ENCODE measurements around the gene SLC35E1.

SLC35E1 gene

DNA sequence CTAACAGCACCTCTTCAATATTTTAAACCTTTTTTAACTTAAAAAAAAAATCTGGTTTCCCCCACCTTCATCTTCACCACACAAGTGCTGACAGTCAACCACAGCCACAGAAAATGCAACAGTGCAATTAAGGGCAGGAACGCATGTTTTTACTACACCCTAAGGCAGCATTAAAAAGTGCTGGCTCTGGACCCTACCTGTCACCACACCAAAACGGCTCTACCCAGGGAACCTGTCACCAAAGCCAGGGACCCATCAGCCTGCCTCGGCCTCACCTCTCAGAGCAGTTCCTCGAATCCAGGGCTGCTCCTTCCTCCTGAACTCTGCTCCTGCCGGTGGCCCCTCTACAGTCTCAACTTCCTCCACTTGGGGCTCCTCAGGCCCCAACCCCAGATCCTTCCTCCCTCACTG is 22.5 kb upstream of the SLC35E1 start:
- no peaks in the 10 kb centered on the region for H3K27me3 ChIP-seq (ENCODE audit: control insufficient read depth, insufficient read depth, low read length)
- H3K9ac ChIP-seq (ENCODE audit: low read length): no peak overlapping the region
- H3K4me1 ChIP-seq (ENCODE audit: control insufficient read depth, insufficient read depth, low read length): peaks cover 18% of the 10 kb centered on the region
- H3K36me3 ChIP-seq (ENCODE audit: control insufficient read depth, insufficient read depth, low read length): no peaks in the 10 kb centered on the region
- no peak overlapping the region for H3K4me3 ChIP-seq (ENCODE audit: low read length)
- no peaks in the 10 kb centered on the region for H3K9me3 ChIP-seq (ENCODE audit: control insufficient read depth, low read length)

DNA sequence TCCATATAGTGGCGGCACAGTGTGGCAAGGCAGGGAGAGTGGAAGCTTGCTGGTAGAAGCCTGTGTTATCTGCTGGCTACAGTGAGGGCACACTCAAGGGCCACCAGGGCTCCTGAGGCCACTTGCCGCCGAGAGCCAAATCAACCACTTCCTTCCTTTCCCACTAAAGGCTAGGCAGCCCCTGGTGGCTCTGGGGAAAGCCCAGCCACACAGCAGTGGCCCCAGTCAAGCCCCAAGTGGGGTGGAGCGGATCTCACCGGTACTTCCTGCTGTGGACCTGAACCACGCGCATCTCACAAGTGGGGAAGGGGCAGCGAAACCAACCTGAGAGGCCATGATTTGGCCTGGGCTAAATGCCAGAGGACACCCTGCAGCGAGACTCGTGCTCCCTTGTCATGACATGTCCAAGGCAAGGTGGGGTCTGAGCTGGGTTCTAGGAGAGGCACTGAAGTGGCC is 21.9 kb upstream of the SLC35E1 start:
- no peaks in the 10 kb centered on the region for H3K27me3 ChIP-seq (ENCODE audit: control insufficient read depth, insufficient read depth, low read length)
- H3K36me3 ChIP-seq (ENCODE audit: control insufficient read depth, insufficient read depth, low read length): no peaks in the 10 kb centered on the region
- H3K4me1 ChIP-seq (ENCODE audit: control insufficient read depth, insufficient read depth, low read length): peaks cover 13% of the 10 kb centered on the region
- no peaks in the 10 kb centered on the region for H3K9me3 ChIP-seq (ENCODE audit: control insufficient read depth, low read length)
- no peak overlapping the region for H3K9ac ChIP-seq (ENCODE audit: low read length)
- H3K4me3 ChIP-seq (ENCODE audit: low read length): no peak overlapping the region

DNA sequence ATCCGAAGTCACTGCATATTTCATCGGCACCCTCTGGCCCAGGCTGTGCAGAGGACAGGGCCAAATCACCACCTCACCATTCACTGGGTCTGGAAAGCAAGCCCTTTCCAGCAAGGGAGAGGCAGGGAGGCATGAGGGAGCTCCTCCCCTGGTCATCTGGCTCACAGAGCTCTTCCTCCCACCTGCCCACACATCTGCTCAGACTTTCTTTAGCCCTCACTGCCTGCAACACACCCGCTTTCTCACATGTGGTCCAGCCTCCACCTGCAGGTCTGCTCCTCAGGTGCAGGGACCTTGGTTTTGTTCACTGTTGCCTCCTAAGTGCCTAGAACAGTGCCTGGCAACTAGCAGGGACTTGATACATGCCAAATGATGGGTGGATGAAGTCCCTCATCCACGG is 21.0 kb upstream of the SLC35E1 start:
- Histone ChIP-seq H3K4me3 (ENCODE audit: low read length) (no peak overlapping the region), H3K4me1 (ENCODE audit: control insufficient read depth, insufficient read depth, low read length) (peaks cover 22% of the 10 kb centered on the region), H3K27me3 (ENCODE audit: control insufficient read depth, insufficient read depth, low read length) (no peaks in the 10 kb centered on the region), H3K36me3 (ENCODE audit: control insufficient read depth, insufficient read depth, low read length) (no peaks in the 10 kb centered on the region), H3K9me3 (ENCODE audit: control insufficient read depth, low read length) (no peaks in the 10 kb centered on the region), H3K9ac (ENCODE audit: low read length) (no peak overlapping the region)

DNA sequence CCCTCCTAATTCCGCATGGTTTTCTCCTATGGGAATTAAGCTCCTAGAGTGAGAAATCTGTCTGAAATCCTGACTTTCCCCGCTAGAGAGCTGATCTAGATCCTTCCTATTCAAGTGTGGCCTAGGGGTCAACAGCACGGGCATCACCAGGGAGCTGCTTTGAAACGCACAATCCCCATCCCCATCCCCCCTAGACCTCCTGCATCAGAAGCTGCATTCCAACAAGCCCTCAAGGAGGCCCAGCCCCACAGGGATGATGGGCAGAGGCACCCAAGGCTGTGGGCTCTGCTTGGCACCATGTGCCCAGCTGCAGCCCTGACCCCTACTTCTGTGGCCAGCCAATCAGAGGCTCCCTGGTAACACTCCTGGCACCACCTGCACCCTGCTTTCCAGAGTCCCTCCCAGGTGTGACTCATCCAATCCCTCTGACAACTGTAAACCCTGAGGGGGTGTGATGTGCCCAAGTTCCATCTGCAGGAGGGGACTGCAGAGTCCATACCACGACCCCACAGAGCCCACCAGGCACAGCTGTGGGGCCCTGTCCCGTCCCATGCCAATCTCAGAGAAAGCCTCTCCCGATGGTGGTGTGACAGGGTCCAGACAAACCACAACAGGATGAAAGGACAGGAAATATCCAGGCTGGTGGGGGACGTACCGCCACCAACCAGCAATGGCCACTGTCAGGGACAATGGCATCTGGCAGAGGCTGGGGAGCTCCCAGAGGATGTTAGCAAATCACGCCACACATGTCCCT is 19.8 kb upstream of the SLC35E1 start:
- no peak overlapping the region for H3K4me3 ChIP-seq (ENCODE audit: low read length)
- H3K27me3 ChIP-seq (ENCODE audit: control insufficient read depth, insufficient read depth, low read length): no peaks in the 10 kb centered on the region
- no peaks in the 10 kb centered on the region for H3K9me3 ChIP-seq (ENCODE audit: control insufficient read depth, low read length)
- no peak overlapping the region for H3K9ac ChIP-seq (ENCODE audit: low read length)
- H3K4me1 ChIP-seq (ENCODE audit: control insufficient read depth, insufficient read depth, low read length): peaks cover 34% of the 10 kb centered on the region
- no peaks in the 10 kb centered on the region for H3K36me3 ChIP-seq (ENCODE audit: control insufficient read depth, insufficient read depth, low read length)

DNA sequence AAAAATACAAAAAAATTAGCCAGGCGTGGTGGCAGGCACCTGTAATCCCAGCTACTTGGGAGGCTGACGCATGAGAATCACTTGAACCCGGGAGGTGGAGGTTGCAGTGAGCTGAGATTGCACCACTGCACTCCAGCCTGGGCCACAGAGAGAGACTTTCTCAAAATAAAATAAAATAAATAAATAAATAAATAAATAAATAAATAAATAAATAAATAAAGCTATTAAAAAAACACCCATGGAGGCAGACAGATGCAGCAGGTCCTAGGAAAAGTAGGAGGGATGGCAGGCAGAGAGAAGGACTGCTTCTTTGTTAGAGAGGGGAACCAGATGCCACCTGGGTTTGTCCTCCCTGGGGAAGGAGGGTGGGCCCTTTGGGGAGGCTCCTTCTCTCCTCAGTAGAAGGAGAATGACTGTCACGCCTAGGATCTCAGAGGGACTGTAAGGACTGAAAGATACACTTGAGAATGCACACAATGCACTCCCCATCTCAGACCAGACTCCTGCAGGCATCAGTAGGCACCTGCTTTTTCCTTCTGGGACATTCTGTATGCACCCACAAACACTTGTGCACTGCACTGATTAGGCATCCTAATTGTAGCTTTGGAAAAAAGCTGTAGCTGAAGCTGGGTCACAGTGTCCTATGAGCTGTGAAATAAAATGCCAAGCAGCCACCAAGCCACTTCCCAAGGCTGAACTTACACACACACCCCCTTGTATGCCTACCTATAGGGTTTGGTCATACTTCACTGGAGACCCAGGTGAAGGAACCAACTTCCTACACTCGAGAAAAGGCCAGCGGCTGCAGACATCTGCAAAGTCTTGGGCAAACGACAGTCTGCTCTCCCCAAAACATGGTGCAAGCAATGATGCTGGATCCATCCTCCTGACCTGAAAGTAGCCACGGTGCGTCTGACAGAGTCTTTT is 18.9 kb upstream of the SLC35E1 start:
- Histone ChIP-seq H3K27me3 (ENCODE audit: control insufficient read depth, insufficient read depth, low read length) (no peaks in the 10 kb centered on the region), H3K36me3 (ENCODE audit: control insufficient read depth, insufficient read depth, low read length) (no peaks in the 10 kb centered on the region), H3K9ac (ENCODE audit: low read length) (no peak overlapping the region), H3K4me1 (ENCODE audit: control insufficient read depth, insufficient read depth, low read length) (peaks cover 41% of the 10 kb centered on the region), H3K9me3 (ENCODE audit: control insufficient read depth, low read length) (no peaks in the 10 kb centered on the region), H3K4me3 (ENCODE audit: low read length) (no peak overlapping the region)

DNA sequence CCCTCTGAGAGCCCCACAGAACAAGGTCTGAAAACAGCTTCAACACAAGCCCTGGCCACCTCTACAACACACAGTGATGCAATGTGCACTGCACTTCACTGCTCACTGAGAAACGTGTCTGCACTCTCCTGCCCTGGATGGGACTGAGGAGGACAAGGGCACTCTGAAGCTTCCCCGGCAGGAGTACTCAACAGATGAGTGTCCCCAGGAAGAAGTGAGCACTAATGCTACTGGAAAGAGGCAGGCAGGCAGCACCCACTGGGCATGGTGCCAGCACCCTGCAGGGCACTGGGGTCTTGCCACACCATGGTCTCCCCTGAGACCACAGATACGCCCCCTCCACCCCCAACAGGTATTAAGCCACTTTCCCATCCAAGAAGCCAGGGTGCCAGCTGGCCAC is 17.7 kb upstream of the SLC35E1 start:
- Histone ChIP-seq H3K27me3 (ENCODE audit: control insufficient read depth, insufficient read depth, low read length) (no peaks in the 10 kb centered on the region), H3K9ac (ENCODE audit: low read length) (no peak overlapping the region), H3K36me3 (ENCODE audit: control insufficient read depth, insufficient read depth, low read length) (no peaks in the 10 kb centered on the region), H3K9me3 (ENCODE audit: control insufficient read depth, low read length) (no peaks in the 10 kb centered on the region), H3K4me3 (ENCODE audit: low read length) (no peak overlapping the region), H3K4me1 (ENCODE audit: control insufficient read depth, insufficient read depth, low read length) (peaks cover 53% of the 10 kb centered on the region)

DNA sequence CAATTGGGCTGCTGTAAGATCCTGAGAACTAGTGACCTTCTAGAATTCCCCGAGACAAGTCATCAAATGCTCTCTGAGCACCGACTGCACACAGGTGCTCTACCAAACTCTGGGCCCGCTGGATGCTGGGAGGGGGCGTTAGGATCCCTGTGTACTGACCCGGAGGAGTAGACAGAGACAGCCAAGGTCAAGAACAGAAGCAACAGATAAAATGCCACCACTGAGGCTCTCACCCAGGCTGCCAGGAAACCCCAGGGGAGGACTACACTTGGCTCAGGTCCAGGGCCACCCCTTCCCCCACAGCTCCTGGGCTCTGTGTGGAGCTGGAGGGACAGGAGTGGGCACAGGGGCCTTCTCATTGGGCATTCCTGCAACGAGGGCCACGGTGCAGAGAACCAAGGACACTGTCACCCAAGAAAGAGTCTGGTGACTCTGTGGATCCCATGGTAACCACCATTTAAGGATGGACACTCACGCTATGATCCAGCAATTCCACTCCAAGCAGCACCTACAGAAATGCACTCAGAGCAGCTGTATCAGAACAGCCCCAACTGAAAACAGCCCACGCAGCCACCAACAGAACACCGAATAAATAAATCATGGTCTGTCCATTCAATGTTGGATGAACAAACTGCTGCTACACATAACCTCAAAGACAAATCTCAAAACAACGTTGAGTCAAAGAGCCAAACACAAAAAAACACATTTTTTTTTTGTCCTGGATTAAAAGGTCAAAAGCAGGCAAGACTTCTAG is 16.8 kb upstream of the SLC35E1 start:
- no peaks in the 10 kb centered on the region for H3K36me3 ChIP-seq (ENCODE audit: control insufficient read depth, insufficient read depth, low read length)
- no peaks in the 10 kb centered on the region for H3K9me3 ChIP-seq (ENCODE audit: control insufficient read depth, low read length)
- peaks cover 62% of the 10 kb centered on the region for H3K4me1 ChIP-seq (ENCODE audit: control insufficient read depth, insufficient read depth, low read length)
- no peak overlapping the region for H3K4me3 ChIP-seq (ENCODE audit: low read length)
- H3K27me3 ChIP-seq (ENCODE audit: control insufficient read depth, insufficient read depth, low read length): no peaks in the 10 kb centered on the region
- H3K9ac ChIP-seq (ENCODE audit: low read length): no peak overlapping the region

DNA sequence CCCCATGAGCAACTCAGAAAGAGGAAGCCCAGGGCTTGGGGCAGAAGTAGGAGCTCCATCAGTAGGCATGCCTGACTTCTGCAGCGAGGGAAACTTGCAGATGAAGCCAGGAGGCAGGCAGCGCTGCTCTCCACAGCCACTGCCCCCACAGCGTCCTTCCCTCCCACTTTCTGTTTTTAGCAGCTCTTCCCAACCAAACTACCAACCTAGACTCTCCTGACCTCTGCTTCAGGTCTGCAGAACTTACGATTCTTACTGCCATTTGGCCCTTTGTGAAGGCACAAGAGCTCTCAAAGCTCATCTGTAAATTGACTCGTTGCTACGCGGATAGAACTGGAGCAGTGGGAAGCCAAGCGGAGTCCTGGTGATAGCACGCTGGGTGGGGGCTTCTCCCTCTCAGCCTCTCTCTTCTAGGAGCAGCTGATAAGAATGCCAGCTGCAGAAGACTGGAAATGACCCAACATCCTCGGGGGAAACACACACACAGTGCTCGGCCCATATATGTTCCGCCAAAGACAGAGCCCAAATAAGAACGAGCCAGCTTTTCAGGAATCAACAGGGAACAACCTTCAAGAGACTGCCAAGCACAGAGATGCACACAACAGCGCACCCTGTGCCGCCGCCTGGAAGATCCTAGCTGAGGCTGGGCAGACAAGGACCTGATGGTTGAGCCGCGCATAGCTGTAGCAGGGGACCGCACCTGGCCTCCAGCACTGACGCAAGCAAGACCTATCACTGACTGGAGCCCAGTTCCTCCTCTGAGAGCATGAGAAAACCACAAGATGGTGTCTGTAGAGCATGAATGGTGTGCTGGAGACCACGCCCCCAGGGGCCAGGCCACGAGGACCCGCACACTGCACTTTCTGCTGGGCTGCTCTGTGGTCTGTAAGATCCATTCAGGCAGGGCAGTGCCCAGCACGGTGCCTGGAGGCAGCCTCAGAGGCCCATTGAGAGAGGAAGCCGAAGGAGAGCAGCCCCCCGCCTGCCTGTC is 15.9 kb upstream of the SLC35E1 start:
- Histone ChIP-seq H3K4me1 (ENCODE audit: control insufficient read depth, insufficient read depth, low read length) (peaks cover 71% of the 10 kb centered on the region), H3K9ac (ENCODE audit: low read length) (no peak overlapping the region), H3K27me3 (ENCODE audit: control insufficient read depth, insufficient read depth, low read length) (no peaks in the 10 kb centered on the region), H3K36me3 (ENCODE audit: control insufficient read depth, insufficient read depth, low read length) (no peaks in the 10 kb centered on the region), H3K9me3 (ENCODE audit: control insufficient read depth, low read length) (no peaks in the 10 kb centered on the region), H3K4me3 (ENCODE audit: low read length) (no peak overlapping the region)

DNA sequence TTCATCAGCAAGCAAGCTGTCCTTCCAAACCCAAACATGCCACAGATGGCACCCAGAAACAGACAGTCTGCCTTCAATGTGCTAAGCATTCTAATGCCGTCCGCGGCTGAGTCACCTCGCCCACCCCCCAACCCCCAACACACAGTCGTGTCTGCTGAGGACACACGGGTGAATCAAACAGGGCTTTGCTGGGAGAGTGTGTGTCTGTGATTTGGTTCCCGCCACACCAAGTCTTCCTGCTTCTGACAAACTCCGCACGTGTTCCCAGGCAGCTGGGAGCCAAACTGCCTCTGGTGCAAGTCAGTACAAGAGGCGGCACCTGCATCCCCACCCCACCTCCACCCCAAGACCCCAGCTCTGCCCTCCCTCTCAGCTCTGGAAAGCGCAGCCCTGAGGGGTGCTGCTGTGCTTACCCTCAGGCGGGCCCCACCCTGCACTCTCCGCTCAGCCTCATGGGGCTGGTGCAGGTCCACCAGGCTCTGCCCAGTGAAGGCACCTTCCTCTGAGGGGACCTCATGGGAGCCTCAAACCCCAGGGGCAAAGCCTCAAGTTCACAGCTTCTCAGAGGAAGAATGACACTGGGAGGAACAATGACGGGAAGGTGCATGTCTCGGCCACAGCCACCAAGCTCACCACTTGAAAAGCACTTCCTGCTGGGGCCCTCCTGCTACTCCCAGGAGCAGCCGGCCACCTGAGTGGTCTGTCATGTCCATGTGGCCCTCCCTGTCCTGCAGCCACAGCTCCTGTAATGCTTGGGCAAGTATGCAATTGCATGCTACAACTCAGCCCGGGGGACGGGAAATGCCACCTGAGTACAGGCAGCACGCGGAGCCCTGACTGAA is 15.0 kb upstream of the SLC35E1 start:
- H3K4me3 ChIP-seq (ENCODE audit: low read length): no peak overlapping the region
- H3K9ac ChIP-seq (ENCODE audit: low read length): peak overlapping the region; percentile 6
- no peaks in the 10 kb centered on the region for H3K36me3 ChIP-seq (ENCODE audit: control insufficient read depth, insufficient read depth, low read length)
- H3K4me1 ChIP-seq (ENCODE audit: control insufficient read depth, insufficient read depth, low read length): peaks cover 74% of the 10 kb centered on the region
- no peaks in the 10 kb centered on the region for H3K27me3 ChIP-seq (ENCODE audit: control insufficient read depth, insufficient read depth, low read length)
- no peaks in the 10 kb centered on the region for H3K9me3 ChIP-seq (ENCODE audit: control insufficient read depth, low read length)

DNA sequence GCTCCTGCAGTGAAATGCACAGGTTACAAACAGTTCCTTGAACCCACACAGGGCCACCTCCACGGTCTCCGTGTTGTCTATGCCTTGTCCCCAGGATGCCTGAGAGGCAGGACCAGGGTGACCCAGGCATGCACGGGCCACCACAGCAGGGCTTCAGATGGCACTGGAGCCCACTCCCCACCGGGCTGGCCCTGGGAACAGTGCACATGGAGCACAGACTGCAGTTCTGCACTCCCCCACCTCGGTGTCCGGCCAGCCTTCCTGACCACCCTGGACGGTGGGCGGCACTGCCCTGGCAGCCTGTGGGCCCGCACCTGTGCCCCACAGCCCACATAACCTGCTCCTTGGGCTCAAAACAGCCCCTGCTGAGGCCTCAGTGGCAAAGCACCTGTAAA is 14.3 kb upstream of the SLC35E1 start:
- peaks cover 2% of the 10 kb centered on the region for H3K36me3 ChIP-seq (ENCODE audit: control insufficient read depth, insufficient read depth, low read length)
- H3K9me3 ChIP-seq (ENCODE audit: control insufficient read depth, low read length): no peaks in the 10 kb centered on the region
- no peak overlapping the region for H3K9ac ChIP-seq (ENCODE audit: low read length)
- H3K27me3 ChIP-seq (ENCODE audit: control insufficient read depth, insufficient read depth, low read length): no peaks in the 10 kb centered on the region
- peaks cover 75% of the 10 kb centered on the region for H3K4me1 ChIP-seq (ENCODE audit: control insufficient read depth, insufficient read depth, low read length)
- no peak overlapping the region for H3K4me3 ChIP-seq (ENCODE audit: low read length)
